ENCODE results near the gene TAP1. TPM values are rescaled to one million over a fixed set of nuclear protein-coding genes. Genes with fewer than 3 reads are reported as not detected.
A peak's percentile ranks its signal among the peaks of the same experiment; 100 is the strongest.

TAP1 gene
- total and polyA plus RNA-seq, 2 donors (not counting 3 experiments of a cell fraction or from before 2014, with no cell fraction given) = 15.6 to 25.9 TPM

- TF ChIP-seq JUN (IDR thresholded peaks at IDR 0.05; ENCODE audit: borderline replicate concordance, insufficient read depth, insufficient read length, low read depth) = no peak
- no peak for TF ChIP-seq EZH2 (IDR thresholded peaks at IDR 0.05; ENCODE audit: borderline replicate concordance, low read depth, low read length, severe bottlenecking)
- TF ChIP-seq MYC (IDR thresholded peaks at IDR 0.05; ENCODE audit: low read depth, low read length) = no peak
- TF ChIP-seq MAX (IDR thresholded peaks at IDR 0.05; ENCODE audit: insufficient read depth, insufficient read length) = no peak
- TF ChIP-seq POLR2AphosphoS5 (IDR thresholded peaks at IDR 0.05; ENCODE audit: insufficient read depth, low read depth, low read length) = no peak
- TF ChIP-seq CTCF (IDR thresholded peaks at IDR 0.05; ENCODE audit: extremely low read depth in 1 of 2, insufficient read depth in 1 of 2, low read depth in 1 of 2, low read length in 2 of 2) = no peak
- TF ChIP-seq FOS (IDR thresholded peaks at IDR 0.05; ENCODE audit: borderline replicate concordance, insufficient read depth, low read length) = no peak
- H4K20me1 ChIP-seq (replicated peaks; ENCODE audit: control insufficient read depth, extremely low read depth, insufficient read depth, low read length) = no peaks in the 10 kb centered on the region
- no peaks in the 10 kb centered on the region for H3K9me3 ChIP-seq (replicated peaks; ENCODE audit: control insufficient read depth, insufficient read depth, low read length)
- H3K4me1 ChIP-seq (ENCODE audit: control insufficient read depth, extremely low read depth, insufficient read depth, low read length) = no peaks in the 10 kb centered on the region
- H3K79me2 ChIP-seq (ENCODE audit: control insufficient read depth, insufficient read depth, low read length) = no peaks in the 10 kb centered on the region
- no peak for DNase-seq (ENCODE audit: low read depth, low spot score)
- peaks cover 34 to 68% of the 10 kb centered on the region in 2 experiments for H3K27me3 ChIP-seq (ENCODE audit: control insufficient read depth in 2 of 2, insufficient read depth in 2 of 2, low read length in 2 of 2)
- no peak overlapping the region for H3K9ac ChIP-seq (replicated peaks; ENCODE audit: extremely low read depth, insufficient read depth, low read length)
- POLR2A ChIA-PET = no interaction called here
- no peak overlapping the region for H3K27ac ChIP-seq (ENCODE audit: insufficient read depth, low read depth, low read length)
- BruUV-seq (replicated peaks) = no TSS peak
- FAIRE-seq = peak; percentile 31
- H3K4me2 ChIP-seq (ENCODE audit: insufficient read depth, low read length) = no peak overlapping the region
- dilution Hi-C loops (cut with MboI; ENCODE audit: extremely low pct_ligation_motif_present, low sequenced_read_pairs) = no loop called here
- intact Hi-C loops (cut with micrococcal nuclease) = loop anchor here (5.0 to 10.0 kb wide), 3 partner anchors 97 to 755 kb away; no protein-coding TSS in a partner anchor
- no peak overlapping the region for H2AFZ ChIP-seq (ENCODE audit: low read depth, low read length)
- CTCF ChIA-PET = interaction anchor here (0.8 to 6.2 kb wide), 9 partner anchors 9 to 383 kb away, joined by 3 to 63 read pairs (median 4); partner anchors contain the start of genes PSMB9 and TAP1
- no peaks in the 10 kb centered on the region for H3K36me3 ChIP-seq (ENCODE audit: control insufficient read depth in 2 of 2, extremely low read depth in 1 of 2, insufficient read depth in 2 of 2, low read length in 2 of 2)
- no peak overlapping the region for H3K4me3 ChIP-seq (replicated peaks in 1 of 3; ENCODE audit: insufficient read depth in 1 of 3, low read depth in 1 of 3, low read length in 3 of 3)
- no peaks in the 10 kb centered on the region for H3K9me1 ChIP-seq (replicated peaks; ENCODE audit: control insufficient read depth, extremely low read depth, insufficient read depth, low read length)
These were observed 53.8 kb downstream of the TAP1 start for GRCh38 chr6:32799740-32800139.
